HepG2 (cell line): ENCODE results near the gene MCM3. TPM values are rescaled to one million over a fixed set of nuclear protein-coding genes. Genes with fewer than 3 reads are reported as not detected.

Experiments
- ARNT2 ChIP-seq: sonication (generic); formaldehyde crosslinking; IDR thresholded peaks from 2 replicates; pipeline ENCODE4 v1.8.0; 2022; ENCODE audit warnings: mild to moderate bottlenecking, low read depth, missing genetic modification reagents, moderate library complexity
- ETV5 ChIP-seq: IDR thresholded peaks from 2 replicates; pipeline ENCODE4 v1.6.1; 2018; ENCODE audit warnings: missing biosample characterization, missing genetic modification reagents, inconsistent platforms, borderline replicate concordance
- FIP1L1 ChIP-seq: fragments of 200-400 bp; formaldehyde crosslinking; IDR thresholded peaks from 2 replicates; pipeline ENCODE4 v1.6.1; 2018; ENCODE audit warnings: low read depth, mild to moderate bottlenecking, low read length, moderate library complexity, borderline replicate concordance; ENCODE audit not compliant: insufficient read depth
- FOXO1 ChIP-seq: sonication (generic); formaldehyde crosslinking; IDR thresholded peaks from 2 replicates; pipeline ENCODE4 v1.4.0; 2020; ENCODE audit warnings: missing genetic modification reagents
- HOXA3 ChIP-seq: sonication (generic); formaldehyde crosslinking; IDR thresholded peaks from 2 replicates; pipeline ENCODE4 v1.5.0; 2020; ENCODE audit warnings: missing genetic modification reagents
- KLF11 ChIP-seq: IDR thresholded peaks from 2 replicates; pipeline ENCODE4 v1.6.1; 2016; ENCODE audit warnings: missing compliant biosample characterization
- MTF2 ChIP-seq: sonication (generic); formaldehyde crosslinking; IDR thresholded peaks from 2 replicates; pipeline ENCODE4 v1.5.0; 2020; ENCODE audit warnings: missing genetic modification reagents, borderline replicate concordance
- POLR2AphosphoS2 ChIP-seq: IDR thresholded peaks from 2 replicates; pipeline ENCODE4 v1.6.1; 2011; ENCODE audit warnings: low read depth, low read length, improper control_type of control experiment
- SAP130 ChIP-seq: IDR thresholded peaks from 2 replicates; pipeline ENCODE4 v1.6.1; 2016; ENCODE audit warnings: low read depth
- SMAD3 ChIP-seq: sonication (generic); formaldehyde crosslinking; IDR thresholded peaks from 2 replicates; pipeline ENCODE4 v1.4.0; 2020; ENCODE audit warnings: missing genetic modification reagents
- SP4 ChIP-seq: sonication (generic); formaldehyde crosslinking; IDR thresholded peaks from 2 replicates; pipeline ENCODE4 v1.8.1; 2023; ENCODE audit warnings: mild to moderate bottlenecking, missing genetic modification reagents
- SP5 ChIP-seq: IDR thresholded peaks from 2 replicates; pipeline ENCODE4 v1.6.1; 2016; ENCODE audit warnings: low read depth, borderline replicate concordance
- SRSF4 ChIP-seq: fragments of 200-400 bp; formaldehyde crosslinking; IDR thresholded peaks from one replicate; pipeline ENCODE4 v1.6.1; 2018; ENCODE audit warnings: mild to moderate bottlenecking, low read depth, low read length, moderate library complexity; ENCODE audit not compliant: poor library complexity, severe bottlenecking
- TBX2 ChIP-seq: sonication (generic); formaldehyde crosslinking; IDR thresholded peaks from 2 replicates; pipeline ENCODE4 v1.5.0; 2020; ENCODE audit warnings: missing genetic modification reagents, mild to moderate bottlenecking, borderline replicate concordance
- ZIK1 ChIP-seq: sonication (generic); formaldehyde crosslinking; IDR thresholded peaks from 2 replicates; pipeline ENCODE4 v1.5.0; 2020; ENCODE audit warnings: mild to moderate bottlenecking, low read depth, missing genetic modification reagents, borderline replicate concordance
- ZKSCAN8 ChIP-seq: IDR thresholded peaks from 2 replicates; pipeline ENCODE4 v1.6.1; 2016; ENCODE audit warnings: borderline replicate concordance, missing genetic modification reagents, missing compliant biosample characterization
- ZNF264 ChIP-seq: sonication (generic); formaldehyde crosslinking; IDR thresholded peaks from 2 replicates; pipeline ENCODE4 v1.4.0; 2020; ENCODE audit warnings: missing genetic modification reagents
- ZNF350 ChIP-seq: sonication (generic); formaldehyde crosslinking; IDR thresholded peaks from 2 replicates; pipeline ENCODE4 v1.4.0; 2020; ENCODE audit warnings: mild to moderate bottlenecking, low read depth, missing genetic modification reagents, borderline replicate concordance
- ZNF720 ChIP-seq: sonication (generic); formaldehyde crosslinking; IDR thresholded peaks from 2 replicates; pipeline ENCODE4 v1.4.0; 2020; ENCODE audit warnings: missing genetic modification reagents
- ZNF761 ChIP-seq: sonication (generic); formaldehyde crosslinking; conservative IDR thresholded peaks from 2 replicates; pipeline ENCODE4 v1.4.0; 2020; ENCODE audit warnings: mild to moderate bottlenecking, missing genetic modification reagents
- polyA plus RNA-seq, 8 experiments: library from polyadenylated mRNA; depleted of rRNA in 3 of 8; stranded (reverse) in 7 of 8; unstranded in 1 of 8; fragments of >200 nt; fragmentation: Illumina TruSeq in 4 of 8; extraction: Trizol in 4 of 8; gene quantifications; 2 replicates each; pipeline versions ENCODE4 v1.2.1 to v1.2.3, GENCODE V29; 2011 to 2016; ENCODE audit warnings: low read depth in 4 of 8, missing spikeins in 1 of 8, mixed read lengths in 1 of 8; ENCODE audit not compliant: insufficient read depth in 1 of 8
- total RNA-seq, 5 experiments: library from RNA; depleted of rRNA; stranded (reverse); fragments of >200 nt; fragmentation: Illumina TruSeq; extraction: Trizol; gene quantifications; 2 replicates each; pipeline ENCODE4 v1.2.3, GENCODE V29; 2016; ENCODE audit warnings: low read depth in 1 of 5
- TF ChIP-seq, protein P1 (sequence below): sonication (generic); formaldehyde crosslinking; IDR thresholded peaks from 2 replicates; pipeline ENCODE4 v1.5.1; 2020; ENCODE audit warnings: mild to moderate bottlenecking, moderate library complexity, missing genetic modification reagents
- TF ChIP-seq, protein P2 (sequence below): sonication (generic); formaldehyde crosslinking; IDR thresholded peaks from 2 replicates; pipeline ENCODE4 v1.5.0; 2020; ENCODE audit warnings: missing genetic modification reagents
- TF ChIP-seq, protein P3 (sequence below): sonication (generic); formaldehyde crosslinking; IDR thresholded peaks from 2 replicates; pipeline ENCODE4 v1.4.0; 2020; ENCODE audit warnings: missing genetic modification reagents
- TF ChIP-seq, protein P4 (sequence below): IDR thresholded peaks from 2 replicates; pipeline ENCODE4 v1.6.1; 2018; ENCODE audit warnings: missing genetic modification reagents, mild to moderate bottlenecking, missing compliant biosample characterization

The MCM3 gene
- total and polyA plus RNA-seq, 2 of the 13 experiments (the other 11 are each of a cell fraction or from before 2014, with no cell fraction given), result 164 to 288 TPM

DNA sequence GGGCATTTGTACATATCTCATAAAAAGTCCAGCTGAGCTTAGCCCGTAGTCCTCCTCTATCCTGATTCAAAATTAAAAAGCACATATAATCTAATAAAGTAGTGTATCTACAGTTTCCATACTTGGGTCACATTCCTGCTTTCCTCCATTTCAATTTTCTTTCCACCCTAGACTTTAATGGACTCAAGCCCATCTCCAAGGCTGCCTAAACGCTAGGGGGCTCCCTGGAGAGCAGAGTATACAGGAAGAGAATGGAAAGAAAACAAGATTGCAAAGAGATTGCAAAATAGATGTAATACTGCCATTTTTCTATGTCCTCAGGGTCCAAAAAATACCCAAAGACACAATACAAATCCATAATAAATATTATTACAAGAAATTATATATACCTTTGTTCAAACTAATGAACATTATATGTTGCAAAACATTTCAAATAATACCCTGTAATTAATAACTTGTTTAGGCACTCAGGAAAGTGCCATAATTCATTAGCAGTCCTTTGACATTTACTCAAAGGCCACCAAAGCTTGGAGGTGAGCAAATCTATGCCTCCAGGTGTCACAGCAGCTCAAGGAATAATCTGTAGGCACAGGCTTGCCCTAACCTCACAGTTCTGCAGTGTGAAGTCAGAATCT lies 2.4 kb upstream of the MCM3 start (continued):
- TF ChIP-seq, protein P1, sequence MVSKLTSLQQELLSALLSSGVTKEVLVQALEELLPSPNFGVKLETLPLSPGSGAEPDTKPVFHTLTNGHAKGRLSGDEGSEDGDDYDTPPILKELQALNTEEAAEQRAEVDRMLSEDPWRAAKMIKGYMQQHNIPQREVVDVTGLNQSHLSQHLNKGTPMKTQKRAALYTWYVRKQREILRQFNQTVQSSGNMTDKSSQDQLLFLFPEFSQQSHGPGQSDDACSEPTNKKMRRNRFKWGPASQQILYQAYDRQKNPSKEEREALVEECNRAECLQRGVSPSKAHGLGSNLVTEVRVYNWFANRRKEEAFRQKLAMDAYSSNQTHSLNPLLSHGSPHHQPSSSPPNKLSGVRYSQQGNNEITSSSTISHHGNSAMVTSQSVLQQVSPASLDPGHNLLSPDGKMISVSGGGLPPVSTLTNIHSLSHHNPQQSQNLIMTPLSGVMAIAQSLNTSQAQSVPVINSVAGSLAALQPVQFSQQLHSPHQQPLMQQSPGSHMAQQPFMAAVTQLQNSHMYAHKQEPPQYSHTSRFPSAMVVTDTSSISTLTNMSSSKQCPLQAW (CRISPR knock-in tag), result peak; percentile 50; the same call in 1 of the 2 replicates
- TF ChIP-seq HOXA3 (peak; percentile 43; the same call in 1 of the 2 replicates), MTF2 (CRISPR knock-in tag) (no peak), KLF11 (CRISPR knock-in tag) (no peak), FIP1L1 (no peak), ETV5 (CRISPR knock-in tag) (peak; percentile 52; the same call in 1 of the 2 replicates), SP4 (no peak), ZNF761 (no peak), ZNF720 (CRISPR knock-in tag) (no peak), ZNF264 (CRISPR knock-in tag) (peak; percentile 54; the same call in 1 of the 2 replicates), FOXO1 (CRISPR knock-in tag) (peak; percentile 64; the same call in 1 of the 2 replicates), SMAD3 (CRISPR knock-in tag) (peak; percentile 64; the same call in 1 of the 2 replicates), SP5 (no peak), TBX2 (CRISPR knock-in tag) (no peak), SRSF4 (no peak), ZKSCAN8 (CRISPR knock-in tag) (peak; percentile 44; the same call in 1 of the 2 replicates), ARNT2 (CRISPR knock-in tag) (0 out of 2 replicates have a peak, but pooled peaks have one; percentile 37), POLR2AphosphoS2 (no peak), ZNF350 (CRISPR knock-in tag) (no peak), ZIK1 (CRISPR knock-in tag) (no peak), SAP130 (CRISPR knock-in tag) (peak; percentile 73)
- TF ChIP-seq, protein P2, sequence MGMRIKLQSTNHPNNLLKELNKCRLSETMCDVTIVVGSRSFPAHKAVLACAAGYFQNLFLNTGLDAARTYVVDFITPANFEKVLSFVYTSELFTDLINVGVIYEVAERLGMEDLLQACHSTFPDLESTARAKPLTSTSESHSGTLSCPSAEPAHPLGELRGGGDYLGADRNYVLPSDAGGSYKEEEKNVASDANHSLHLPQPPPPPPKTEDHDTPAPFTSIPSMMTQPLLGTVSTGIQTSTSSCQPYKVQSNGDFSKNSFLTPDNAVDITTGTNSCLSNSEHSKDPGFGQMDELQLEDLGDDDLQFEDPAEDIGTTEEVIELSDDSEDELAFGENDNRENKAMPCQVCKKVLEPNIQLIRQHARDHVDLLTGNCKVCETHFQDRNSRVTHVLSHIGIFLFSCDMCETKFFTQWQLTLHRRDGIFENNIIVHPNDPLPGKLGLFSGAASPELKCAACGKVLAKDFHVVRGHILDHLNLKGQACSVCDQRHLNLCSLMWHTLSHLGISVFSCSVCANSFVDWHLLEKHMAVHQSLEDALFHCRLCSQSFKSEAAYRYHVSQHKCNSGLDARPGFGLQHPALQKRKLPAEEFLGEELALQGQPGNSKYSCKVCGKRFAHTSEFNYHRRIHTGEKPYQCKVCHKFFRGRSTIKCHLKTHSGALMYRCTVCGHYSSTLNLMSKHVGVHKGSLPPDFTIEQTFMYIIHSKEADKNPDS, result no peak
- TF ChIP-seq, protein P3, sequence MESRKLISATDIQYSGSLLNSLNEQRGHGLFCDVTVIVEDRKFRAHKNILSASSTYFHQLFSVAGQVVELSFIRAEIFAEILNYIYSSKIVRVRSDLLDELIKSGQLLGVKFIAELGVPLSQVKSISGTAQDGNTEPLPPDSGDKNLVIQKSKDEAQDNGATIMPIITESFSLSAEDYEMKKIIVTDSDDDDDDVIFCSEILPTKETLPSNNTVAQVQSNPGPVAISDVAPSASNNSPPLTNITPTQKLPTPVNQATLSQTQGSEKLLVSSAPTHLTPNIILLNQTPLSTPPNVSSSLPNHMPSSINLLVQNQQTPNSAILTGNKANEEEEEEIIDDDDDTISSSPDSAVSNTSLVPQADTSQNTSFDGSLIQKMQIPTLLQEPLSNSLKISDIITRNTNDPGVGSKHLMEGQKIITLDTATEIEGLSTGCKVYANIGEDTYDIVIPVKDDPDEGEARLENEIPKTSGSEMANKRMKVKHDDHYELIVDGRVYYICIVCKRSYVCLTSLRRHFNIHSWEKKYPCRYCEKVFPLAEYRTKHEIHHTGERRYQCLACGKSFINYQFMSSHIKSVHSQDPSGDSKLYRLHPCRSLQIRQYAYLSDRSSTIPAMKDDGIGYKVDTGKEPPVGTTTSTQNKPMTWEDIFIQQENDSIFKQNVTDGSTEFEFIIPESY (CRISPR knock-in tag), result no peak
- TF ChIP-seq, protein P4, sequence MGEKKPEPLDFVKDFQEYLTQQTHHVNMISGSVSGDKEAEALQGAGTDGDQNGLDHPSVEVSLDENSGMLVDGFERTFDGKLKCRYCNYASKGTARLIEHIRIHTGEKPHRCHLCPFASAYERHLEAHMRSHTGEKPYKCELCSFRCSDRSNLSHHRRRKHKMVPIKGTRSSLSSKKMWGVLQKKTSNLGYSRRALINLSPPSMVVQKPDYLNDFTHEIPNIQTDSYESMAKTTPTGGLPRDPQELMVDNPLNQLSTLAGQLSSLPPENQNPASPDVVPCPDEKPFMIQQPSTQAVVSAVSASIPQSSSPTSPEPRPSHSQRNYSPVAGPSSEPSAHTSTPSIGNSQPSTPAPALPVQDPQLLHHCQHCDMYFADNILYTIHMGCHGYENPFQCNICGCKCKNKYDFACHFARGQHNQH (CRISPR knock-in tag), result peak; percentile 73; the same call in 1 of the 2 replicates
